Cortex of kidney (tissue), 1 donor: ENCODE results near the gene DNAI7.

Experiments used
- DNase-seq: peaks from one replicate; lab custom pipeline; 2025; lab: John Stamatoyannopoulos, UW

The DNAI7 gene

DNA sequence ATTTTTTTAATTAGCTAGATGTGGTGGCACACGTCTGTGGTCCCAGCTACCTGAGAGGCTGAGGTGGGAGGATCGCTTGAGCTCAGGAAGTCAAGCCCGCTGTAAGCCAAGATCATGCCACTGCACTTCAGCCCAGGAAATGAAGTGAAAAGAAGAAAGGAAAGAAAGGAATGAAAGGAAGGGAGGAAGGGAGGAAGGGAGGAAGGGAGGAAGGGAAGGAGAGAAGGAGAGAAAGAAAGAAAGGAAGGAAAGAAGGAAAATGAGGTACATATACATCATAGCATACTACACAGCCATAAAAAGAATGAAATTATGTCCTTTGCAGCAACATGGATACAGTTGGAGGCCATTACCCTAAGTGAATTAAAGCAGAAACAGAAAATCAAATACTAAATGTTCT, 12.2 kb downstream of the DNAI7 start:
- DNase-seq = no peak

GRCh38 chr12:25162866-25163265, 32.1 kb downstream of the DNAI7 start:
- DNase-seq = no peak

- DNase-seq = no peak
These were observed 38.9 kb downstream of the DNAI7 start for GRCh38 chr12:25156061-25156460.

- DNase-seq = no peak
These were observed 39.9 kb downstream of the DNAI7 start for GRCh38 chr12:25155022-25155576.

DNA sequence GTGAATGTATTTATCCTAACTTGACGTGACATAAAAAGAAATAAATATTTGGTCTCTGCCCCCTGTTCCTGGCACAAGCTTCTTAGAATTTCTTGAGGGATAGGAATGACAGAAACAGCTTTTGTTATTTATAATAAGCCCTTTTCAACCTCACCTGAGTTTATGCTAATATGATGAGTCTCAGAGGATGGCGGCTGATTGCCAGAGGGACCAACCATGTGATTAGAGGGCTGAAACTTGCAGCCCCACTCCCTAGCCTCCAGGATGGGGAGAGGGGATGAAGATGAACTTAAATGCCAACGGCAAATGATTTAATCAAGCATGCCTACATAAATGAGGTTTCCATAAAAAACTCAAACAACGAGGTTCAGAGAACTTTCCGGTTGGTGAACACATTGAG, 42.9 kb downstream of the DNAI7 start:
- no peak for DNase-seq

DNA sequence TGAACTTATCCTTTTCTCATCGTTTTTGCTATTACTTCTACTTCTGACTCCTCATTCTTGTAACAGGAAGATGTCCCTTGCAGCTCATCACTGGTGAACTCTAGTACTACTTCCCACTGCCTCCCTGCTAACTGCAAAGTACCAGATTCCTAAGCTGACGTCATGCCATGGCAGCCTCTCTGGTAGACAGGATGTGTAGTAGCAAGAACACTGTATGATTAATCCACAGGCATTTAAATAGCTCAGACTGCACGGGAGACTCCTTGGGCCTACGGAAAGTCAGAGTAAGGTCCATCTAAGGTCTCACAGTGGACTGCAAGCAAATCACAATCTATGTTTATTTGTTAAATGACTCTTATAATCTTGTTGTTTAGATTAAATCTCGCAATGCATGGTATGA, 43.5 kb downstream of the DNAI7 start:
- DNase-seq = no peak

GRCh38 chr12:25146686-25147085, 48.3 kb downstream of the DNAI7 start:
- no peak for DNase-seq

GRCh38 chr12:25135531-25136154, 59.3 kb downstream of the DNAI7 start:
- DNase-seq = no peak

GRCh38 chr12:25131270-25131669, 63.7 kb downstream of the DNAI7 start:
- no peak for DNase-seq

- DNase-seq = no peak
These were observed 64.2 kb downstream of the DNAI7 start for GRCh38 chr12:25130741-25131188.

GRCh38 chr12:25126746-25127145, 68.2 kb downstream of the DNAI7 start:
- no peak for DNase-seq

GRCh38 chr12:25126101-25126500, 68.9 kb downstream of the DNAI7 start:
- DNase-seq = no peak

- no peak for DNase-seq
These were observed 70.5 kb downstream of the DNAI7 start for GRCh38 chr12:25124493-25124892.

GRCh38 chr12:25123126-25123525, 71.8 kb downstream of the DNAI7 start:
- no peak for DNase-seq

- DNase-seq = no peak
These were observed 73.0 kb downstream of the DNAI7 start for GRCh38 chr12:25121916-25122315.

DNA sequence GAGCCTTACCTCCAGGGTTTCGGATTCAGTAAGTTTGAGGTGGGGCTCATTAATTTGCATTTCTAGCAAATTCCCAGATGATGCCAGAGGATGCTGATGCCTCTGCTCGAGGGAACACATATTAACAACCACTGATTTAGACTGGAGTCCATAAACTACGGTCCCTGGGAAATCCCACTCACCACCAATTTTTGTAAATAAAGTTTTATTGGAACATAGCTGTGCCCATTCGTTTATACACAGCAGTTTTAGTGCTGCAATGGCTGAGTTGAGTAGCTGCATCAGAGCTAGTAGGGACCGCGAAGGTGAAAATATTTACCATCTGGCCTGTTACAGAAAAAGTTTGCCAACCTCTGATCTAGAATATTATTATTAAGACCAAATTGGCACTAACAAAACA, 73.8 kb downstream of the DNAI7 start:
- DNase-seq = no peak

GRCh38 chr12:25119020-25119419, 75.9 kb downstream of the DNAI7 start:
- no peak for DNase-seq

DNA sequence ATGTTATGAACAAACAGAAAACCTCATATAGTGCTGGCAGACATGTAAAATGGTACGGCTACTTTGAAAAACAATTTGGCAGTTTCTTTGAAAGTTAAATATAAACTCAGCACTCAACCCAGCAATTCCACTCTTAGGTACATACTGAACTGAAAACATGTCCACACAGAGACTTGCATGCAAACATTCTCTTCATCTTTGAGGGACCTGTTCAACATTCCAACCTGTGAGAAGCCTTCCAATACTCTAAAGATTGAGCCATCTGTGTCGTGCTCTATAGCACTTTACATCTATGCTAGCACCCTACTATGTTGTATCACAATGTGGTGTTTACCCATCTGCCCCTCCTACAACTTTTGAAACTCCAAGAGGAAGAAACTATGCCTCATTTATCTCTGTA, 79.3 kb downstream of the DNAI7 start:
- no peak for DNase-seq

DNA sequence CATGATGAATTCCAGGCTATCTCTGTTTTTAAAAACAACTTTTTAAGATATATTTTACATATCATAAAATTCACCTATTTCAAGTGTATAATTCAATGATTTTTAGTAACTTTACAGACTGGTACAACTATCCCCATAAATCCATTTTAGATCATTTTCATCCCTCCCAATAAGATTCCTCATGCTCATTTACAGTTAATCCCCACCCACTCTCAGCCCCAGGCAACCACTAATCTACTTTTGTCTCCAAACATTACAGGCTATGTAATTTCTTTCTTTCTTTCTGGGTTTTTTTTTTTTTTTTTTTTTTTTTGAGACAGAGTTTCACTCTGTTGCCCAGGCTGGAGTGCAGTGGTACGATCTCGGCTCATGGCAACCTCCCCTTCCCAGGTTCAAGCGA, 81.3 kb downstream of the DNAI7 start:
- no peak for DNase-seq

- no peak for DNase-seq
These were observed 84.7 kb downstream of the DNAI7 start for GRCh38 chr12:25110260-25110659.

- DNase-seq = no peak
These were observed 87.0 kb downstream of the DNAI7 start for GRCh38 chr12:25107920-25108319.

GRCh38 chr12:25106818-25107217, 88.1 kb downstream of the DNAI7 start:
- DNase-seq = no peak

DNA sequence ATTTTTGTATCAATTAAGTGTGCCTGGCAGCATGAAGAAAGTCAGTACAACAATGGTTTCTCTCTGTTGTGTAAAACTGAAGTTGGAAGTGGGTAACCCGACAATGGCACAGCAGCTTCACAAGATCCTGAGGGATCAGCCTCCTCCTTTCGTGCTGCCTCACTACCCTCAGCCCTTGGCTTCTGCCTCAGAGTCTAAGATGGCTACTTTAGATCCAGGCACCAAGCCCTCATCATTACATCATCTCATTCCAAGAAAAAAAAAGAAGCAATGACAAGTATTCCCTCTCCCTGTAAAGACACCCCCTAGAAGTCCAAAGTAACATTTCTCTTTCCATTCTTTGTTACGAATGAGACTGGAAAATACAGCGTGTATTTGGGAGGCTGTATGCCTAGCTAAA, 92.6 kb downstream of the DNAI7 start:
- no peak for DNase-seq

GRCh38 chr12:25101092-25101445, 93.9 kb downstream of the DNAI7 start:
- no peak for DNase-seq
